Endodermal cell (in vitro differentiated cells): ENCODE results near the gene NCAM2. TPM values are rescaled to one million over a fixed set of nuclear protein-coding genes. Genes with fewer than 3 reads are reported as not detected.

Experiments
- DNase-seq: peaks from one replicate; pipeline ENCODE4 v3.0.0-alpha.2; 2017
- H3K27ac ChIP-seq: 2 replicates; pipeline ENCODE4 v1.5.1; 2013; ENCODE audit warnings: mild to moderate bottlenecking, low read depth, low read length, moderate library complexity
- H3K27me3 ChIP-seq: 2 replicates; pipeline ENCODE4 v1.6.1; 2013; ENCODE audit warnings: mild to moderate bottlenecking, low read length, moderate library complexity; ENCODE audit not compliant: insufficient read depth, control insufficient read depth, poor library complexity, severe bottlenecking
- H3K36me3 ChIP-seq: 2 replicates; pipeline ENCODE4 v1.7.0; 2013; ENCODE audit warnings: mild to moderate bottlenecking, low read length, moderate library complexity; ENCODE audit not compliant: control insufficient read depth, insufficient read depth
- H3K4me1 ChIP-seq: one replicate; pipeline ENCODE4 v1.7.0; 2013; ENCODE audit warnings: low read length; ENCODE audit not compliant: control insufficient read depth, insufficient read depth
- H3K4me3 ChIP-seq: 2 replicates; pipeline ENCODE4 v1.5.1; 2013; ENCODE audit warnings: mild to moderate bottlenecking, low read length, moderate library complexity
- H3K9ac ChIP-seq: 2 replicates; pipeline ENCODE4 v1.6.1; 2013; ENCODE audit warnings: mild to moderate bottlenecking, low read length, moderate library complexity; ENCODE audit not compliant: poor library complexity, severe bottlenecking; ENCODE audit errors: extremely low read depth
- H3K9me3 ChIP-seq: 2 replicates; pipeline ENCODE4 v1.6.1; 2013; ENCODE audit warnings: mild to moderate bottlenecking, low read length, moderate library complexity; ENCODE audit not compliant: control insufficient read depth
- H3K27ac Mint-ChIP-seq: 2 replicates; pipeline ENCODE4 v1.8.0; 2020; ENCODE audit warnings: mixed read lengths
- H3K27me3 Mint-ChIP-seq: 2 replicates; pipeline ENCODE4 v1.8.0; 2021; ENCODE audit warnings: mild to moderate bottlenecking, mixed read lengths; ENCODE audit not compliant: insufficient read depth
- H3K36me3 Mint-ChIP-seq: 2 replicates; pipeline ENCODE4 v1.8.0; 2020; ENCODE audit warnings: low read depth, mixed read lengths
- H3K4me1 Mint-ChIP-seq: 2 replicates; pipeline ENCODE4 v1.8.0; 2020; ENCODE audit warnings: mixed read lengths
- H3K4me3 Mint-ChIP-seq: 2 replicates; pipeline ENCODE4 v1.8.0; 2020; ENCODE audit warnings: mild to moderate bottlenecking, moderate library complexity, mixed read lengths
- H3K9me3 Mint-ChIP-seq: 2 replicates; pipeline ENCODE4 v1.8.0; 2020; ENCODE audit warnings: mild to moderate bottlenecking, mixed read lengths
- WGBS, 2 experiments: methylation state at CpG; one replicate each; pipeline versions ENCODE4 v1.1.5 to v1.1.7; 2013; ENCODE audit warnings: missing lambda C conversion rate in 2 of 2, mixed read lengths in 1 of 2; ENCODE audit not compliant: insufficient coverage in 1 of 2, insufficient read length in 1 of 2; 5-methylcytosine and 5-hydroxymethylcytosine counted together
- total RNA-seq, 2 donors: library from RNA; stranded (reverse); fragmentation: NEBNext Ultra II Directional in 1 of 2; extraction: Animal tissue kit (Norgen Biotek cat#: 25700) in 1 of 2; gene quantifications; 2 replicates in 1 of 2; 3 replicates in 1 of 2; pipeline ENCODE4 v1.2.1, GENCODE V29; 2021
- TF ChIP-seq, protein P1 (sequence below): fragments of 200-600 bp; sonication (generic); conservative IDR thresholded peaks from 2 replicates; pipeline ENCODE4 v1.5.0; 2021; ENCODE audit warnings: antibody characterized with exemption, mild to moderate bottlenecking

Gene NCAM2
- total RNA-seq, 2 donors from 2014 or later: 0.46 to 0.69 TPM

DNA sequence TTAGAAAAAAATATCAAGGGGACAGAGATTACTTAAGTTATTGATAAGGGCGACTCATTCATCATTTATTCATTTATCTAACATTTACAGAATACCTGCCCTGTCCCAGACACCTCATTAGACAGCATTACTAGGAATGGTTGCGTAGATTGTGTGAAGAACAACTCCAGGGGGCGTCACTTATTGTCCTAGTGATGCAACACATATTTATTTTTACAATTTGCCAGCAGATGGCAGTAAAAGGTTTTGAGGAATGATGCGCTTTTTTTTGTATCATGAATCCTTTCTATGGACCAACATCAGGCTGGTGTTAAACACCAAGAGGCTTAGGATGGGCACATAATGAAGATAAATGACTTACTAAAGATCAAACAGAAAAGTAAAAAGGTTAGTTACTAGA lies 5.5 kb downstream of the NCAM2 start:
- Histone ChIP-seq H3K36me3 (no peaks in the 10 kb centered on the region), H3K4me3 (no peak overlapping the region), H3K9ac (no peak overlapping the region), H3K27ac (no peak overlapping the region), H3K4me1 (no peaks in the 10 kb centered on the region), H3K27me3 (peaks cover 7% of the 10 kb centered on the region), H3K9me3 (no peaks in the 10 kb centered on the region)
- Mint-ChIP-seq H3K4me3 (no peak overlapping the region), H3K27me3 (peaks cover 7% of the 10 kb centered on the region), H3K36me3 (no peaks in the 10 kb centered on the region), H3K27ac (no peak overlapping the region), H3K4me1 (no peaks in the 10 kb centered on the region), H3K9me3 (no peaks in the 10 kb centered on the region)
- peak; percentile 60 for DNase-seq
- TF ChIP-seq, protein P1, sequence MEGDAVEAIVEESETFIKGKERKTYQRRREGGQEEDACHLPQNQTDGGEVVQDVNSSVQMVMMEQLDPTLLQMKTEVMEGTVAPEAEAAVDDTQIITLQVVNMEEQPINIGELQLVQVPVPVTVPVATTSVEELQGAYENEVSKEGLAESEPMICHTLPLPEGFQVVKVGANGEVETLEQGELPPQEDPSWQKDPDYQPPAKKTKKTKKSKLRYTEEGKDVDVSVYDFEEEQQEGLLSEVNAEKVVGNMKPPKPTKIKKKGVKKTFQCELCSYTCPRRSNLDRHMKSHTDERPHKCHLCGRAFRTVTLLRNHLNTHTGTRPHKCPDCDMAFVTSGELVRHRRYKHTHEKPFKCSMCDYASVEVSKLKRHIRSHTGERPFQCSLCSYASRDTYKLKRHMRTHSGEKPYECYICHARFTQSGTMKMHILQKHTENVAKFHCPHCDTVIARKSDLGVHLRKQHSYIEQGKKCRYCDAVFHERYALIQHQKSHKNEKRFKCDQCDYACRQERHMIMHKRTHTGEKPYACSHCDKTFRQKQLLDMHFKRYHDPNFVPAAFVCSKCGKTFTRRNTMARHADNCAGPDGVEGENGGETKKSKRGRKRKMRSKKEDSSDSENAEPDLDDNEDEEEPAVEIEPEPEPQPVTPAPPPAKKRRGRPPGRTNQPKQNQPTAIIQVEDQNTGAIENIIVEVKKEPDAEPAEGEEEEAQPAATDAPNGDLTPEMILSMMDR: peak; percentile 86
- 65 to 100% methylated on average over 2 to 4 of the region's 4 CpGs for WGBS, 2 experiments

DNA sequence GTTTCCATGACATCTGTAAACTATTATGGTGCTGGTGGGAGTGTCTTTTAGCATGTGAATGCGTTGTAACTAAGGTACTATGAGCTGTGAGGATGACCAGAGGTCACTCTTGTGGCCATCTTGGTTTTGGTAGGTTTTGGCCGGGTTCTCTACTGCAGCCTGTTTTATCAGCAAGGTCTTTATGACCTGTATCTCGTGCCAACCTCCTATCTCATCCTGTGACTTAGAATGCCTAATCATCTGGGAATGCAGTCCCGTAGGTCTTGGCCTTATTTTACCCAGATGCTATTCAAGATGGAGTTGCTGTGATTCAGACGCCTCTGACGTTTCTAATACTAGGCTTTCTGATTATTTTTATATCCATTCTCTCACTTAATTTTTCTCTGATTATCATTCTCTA lies 9.4 kb downstream of the NCAM2 start:
- H3K36me3 Mint-ChIP-seq: no peaks in the 10 kb centered on the region
- H3K4me1 Mint-ChIP-seq: no peaks in the 10 kb centered on the region
- no peak overlapping the region for H3K27ac ChIP-seq
- H3K4me1 ChIP-seq: no peaks in the 10 kb centered on the region
- no peaks in the 10 kb centered on the region for H3K27me3 Mint-ChIP-seq
- no peak overlapping the region for H3K4me3 ChIP-seq
- H3K4me3 Mint-ChIP-seq: no peak overlapping the region
- no peak overlapping the region for H3K9ac ChIP-seq
- H3K27me3 ChIP-seq: no peaks in the 10 kb centered on the region
- no peaks in the 10 kb centered on the region for H3K36me3 ChIP-seq
- 91 to 93% methylated on average over 5 to 6 of the region's 6 CpGs for WGBS, 2 experiments
- H3K9me3 Mint-ChIP-seq: no peaks in the 10 kb centered on the region
- H3K9me3 ChIP-seq: no peaks in the 10 kb centered on the region
- TF ChIP-seq, protein P1: no peak
- DNase-seq: no peak
- H3K27ac Mint-ChIP-seq: no peak overlapping the region

DNA sequence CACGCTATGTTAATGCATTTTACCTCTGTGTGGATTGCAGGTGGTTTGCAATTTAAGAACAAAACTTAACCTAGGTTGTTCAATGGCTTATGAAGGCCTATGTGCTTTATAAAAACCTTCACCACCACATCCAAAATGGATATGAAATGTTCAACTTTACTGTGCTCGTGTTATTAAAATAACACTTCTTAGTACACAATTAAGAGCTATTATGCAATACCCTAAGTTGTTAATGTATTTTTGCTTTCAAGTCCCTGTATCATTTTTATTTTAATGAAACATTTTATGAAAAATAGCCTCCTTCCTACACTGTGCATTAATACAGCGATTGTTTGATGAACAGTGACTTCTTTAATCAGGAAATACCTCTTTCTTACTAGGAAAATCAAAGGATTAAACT lies 12.0 kb downstream of the NCAM2 start:
- no peak overlapping the region for H3K27ac Mint-ChIP-seq
- Histone ChIP-seq H3K4me1 (no peaks in the 10 kb centered on the region), H3K9me3 (no peaks in the 10 kb centered on the region), H3K36me3 (no peaks in the 10 kb centered on the region), H3K27me3 (no peaks in the 10 kb centered on the region), H3K27ac (no peak overlapping the region), H3K4me3 (no peak overlapping the region), H3K9ac (no peak overlapping the region)
- no peaks in the 10 kb centered on the region for H3K36me3 Mint-ChIP-seq
- TF ChIP-seq, protein P1: no peak
- 75% methylated on average over 1 of the region's 3 CpGs; no CpG with 5 or more reads in 1 of the 2 experiments for WGBS, 2 experiments
- no peaks in the 10 kb centered on the region for H3K9me3 Mint-ChIP-seq
- DNase-seq: no peak
- no peaks in the 10 kb centered on the region for H3K4me1 Mint-ChIP-seq
- no peaks in the 10 kb centered on the region for H3K27me3 Mint-ChIP-seq
- H3K4me3 Mint-ChIP-seq: no peak overlapping the region
